Activated naive CD4-positive, alpha-beta T cell treated with anti-CD3 and anti-CD28 coated beads, Interleukin-2, amount 50 U/mL, for 16 hours (primary cell): ENCODE measurements around the gene DNTTIP2.
"Not testable (repeated sequence)": the region's sequence is repeated elsewhere in the genome, so short reads cannot be mapped to it uniquely, and the experiment has no call there.

Experiments used
- DNase-seq: peaks from one replicate; pipeline ENCODE4 v3.0.0-alpha.2; 2020

The DNTTIP2 gene

DNA sequence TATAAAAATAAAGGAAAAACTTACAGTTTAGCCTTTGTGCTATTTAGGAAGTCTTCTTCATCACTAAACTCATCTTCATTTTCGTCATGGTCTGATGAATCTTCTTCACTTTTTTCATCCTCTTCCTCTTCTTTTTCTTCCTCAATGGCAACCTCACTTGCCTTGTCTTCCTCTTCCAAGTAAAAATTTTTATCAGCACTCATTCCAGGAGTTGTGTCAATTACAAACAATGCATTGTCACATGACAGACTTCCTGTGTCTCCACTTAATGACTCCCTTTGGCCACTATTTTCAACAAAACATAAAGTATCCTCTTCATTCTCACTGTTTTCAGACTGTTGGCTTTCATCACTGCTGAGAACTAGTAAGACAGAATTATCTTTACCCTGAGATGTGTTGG, 2.8 kb downstream of the DNTTIP2 start:
- no peak for DNase-seq

DNA sequence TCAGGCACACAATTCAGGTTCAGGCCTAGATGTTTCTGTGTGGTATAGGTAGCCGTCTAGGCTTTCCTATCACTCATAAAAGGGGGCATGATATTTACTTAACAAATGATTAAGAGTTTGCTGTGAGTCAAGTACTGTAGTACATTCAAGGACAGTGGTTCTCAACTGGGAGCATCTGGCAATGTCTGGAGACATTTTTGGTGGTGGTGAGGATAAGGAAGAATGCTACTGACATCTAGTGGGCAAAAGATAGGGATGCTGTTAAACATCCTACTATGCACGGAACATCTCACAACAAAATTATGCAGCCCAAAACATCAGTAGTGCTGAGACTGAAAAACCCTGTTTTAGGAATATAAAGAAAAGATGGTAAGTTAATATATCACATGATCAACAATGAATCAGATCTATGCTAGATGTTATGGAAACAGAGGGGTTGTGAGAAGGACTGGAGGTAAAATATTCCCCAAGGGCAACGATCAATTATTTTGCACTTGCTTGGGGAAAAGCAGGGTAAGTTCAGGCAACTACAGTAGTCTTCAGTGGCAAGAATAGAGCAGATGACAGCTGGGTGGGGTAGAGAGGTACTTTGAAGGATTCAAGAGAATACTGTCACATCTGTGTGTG, 4.9 kb downstream of the DNTTIP2 start:
- no peak for DNase-seq

DNA sequence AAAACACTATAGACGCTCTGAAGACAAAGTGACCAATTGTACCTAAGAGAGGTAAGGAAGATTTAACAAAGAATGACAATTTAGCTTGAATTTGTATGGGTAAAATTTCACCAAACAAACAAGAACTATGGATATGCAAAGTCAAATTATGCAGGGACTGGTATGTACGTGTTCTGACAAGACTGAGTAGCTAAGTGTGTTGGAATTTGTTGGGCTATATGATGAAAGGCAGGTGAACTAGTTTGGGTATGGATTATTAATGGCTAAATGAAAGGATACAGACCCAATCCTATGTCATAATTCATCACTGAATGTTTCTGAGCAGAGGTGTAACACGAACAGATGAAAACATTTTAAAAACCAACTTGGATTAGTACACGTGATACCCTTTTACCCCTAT, 7.6 kb downstream of the DNTTIP2 start:
- no peak for DNase-seq

DNA sequence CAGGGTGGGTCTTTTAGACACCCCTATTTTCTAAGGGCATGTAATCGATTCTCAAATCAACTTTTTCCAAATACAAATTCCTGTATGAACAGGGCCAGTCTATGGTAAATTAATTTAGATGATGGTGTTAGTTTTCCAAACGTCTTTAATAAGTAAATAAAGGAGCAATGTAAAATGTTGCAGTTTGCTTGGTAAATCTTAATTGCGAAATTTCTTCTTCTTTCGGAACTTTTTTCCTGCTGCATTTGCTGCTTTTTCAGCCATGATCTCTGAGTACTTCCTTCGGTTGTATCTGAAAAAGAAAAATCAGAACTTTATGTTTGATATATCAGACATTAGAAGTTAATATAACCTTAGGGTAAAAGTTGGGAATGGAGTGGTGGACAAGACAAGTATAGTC, 9.4 kb downstream of the DNTTIP2 start:
- no peak for DNase-seq

DNA sequence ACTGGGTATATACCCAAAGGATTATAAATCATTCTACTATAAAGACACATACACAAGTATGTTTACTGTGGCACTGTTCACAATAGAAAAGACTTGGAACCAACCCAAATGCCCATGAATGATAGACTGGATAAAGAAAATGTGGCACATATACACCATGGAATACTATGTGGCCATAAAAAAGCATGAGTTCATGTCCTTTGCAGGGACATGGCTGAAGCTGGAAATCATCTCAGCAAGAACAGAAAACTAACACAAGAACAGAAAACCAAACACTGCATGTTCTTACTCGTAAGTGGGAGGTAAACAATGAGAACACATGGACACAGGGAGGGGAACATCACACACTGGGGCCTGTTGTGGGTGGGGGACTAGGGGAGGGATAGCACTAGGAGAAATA, 10.5 kb downstream of the DNTTIP2 start:
- not testable (repeated sequence) for DNase-seq

DNA sequence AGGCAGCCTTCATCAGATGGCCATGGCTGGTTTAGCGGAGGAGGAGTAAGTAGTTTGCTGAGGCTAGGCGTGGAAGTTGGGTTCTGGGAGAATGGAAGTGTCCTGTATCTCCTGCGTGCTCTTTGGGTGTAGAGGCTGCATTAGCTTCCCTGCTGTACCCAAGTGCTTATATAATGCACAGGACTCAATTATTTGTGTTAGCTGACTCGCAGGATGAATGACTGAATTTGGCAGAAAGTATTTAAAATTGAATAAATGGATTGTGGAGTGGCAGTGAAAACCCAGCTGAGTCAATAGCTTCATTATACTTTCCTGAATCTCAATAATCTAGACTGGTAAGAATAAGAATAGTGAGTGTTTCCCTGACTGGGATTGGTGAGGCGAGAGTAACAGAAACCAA, 13.8 kb downstream of the DNTTIP2 start:
- DNase-seq = no peak

DNA sequence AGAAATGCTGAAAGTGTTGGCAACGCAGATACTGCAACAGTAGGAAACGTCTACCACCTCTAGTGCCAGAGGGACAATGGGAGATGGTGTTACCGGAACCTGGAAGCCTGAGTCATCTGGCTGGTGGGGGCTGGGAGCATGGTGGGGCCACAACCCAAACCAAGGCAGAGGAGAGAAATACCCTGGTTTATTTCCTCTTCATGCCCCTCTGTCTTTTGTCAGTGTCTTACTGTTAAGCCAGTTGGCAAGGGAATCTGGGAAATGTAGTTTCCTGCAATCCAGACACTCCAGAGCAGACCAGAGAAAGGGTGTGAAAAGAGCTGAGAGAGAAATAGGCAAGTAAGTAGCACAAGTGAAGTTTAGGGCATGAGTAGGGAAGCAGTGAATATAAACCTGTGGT, 14.8 kb downstream of the DNTTIP2 start:
- no peak for DNase-seq

DNA sequence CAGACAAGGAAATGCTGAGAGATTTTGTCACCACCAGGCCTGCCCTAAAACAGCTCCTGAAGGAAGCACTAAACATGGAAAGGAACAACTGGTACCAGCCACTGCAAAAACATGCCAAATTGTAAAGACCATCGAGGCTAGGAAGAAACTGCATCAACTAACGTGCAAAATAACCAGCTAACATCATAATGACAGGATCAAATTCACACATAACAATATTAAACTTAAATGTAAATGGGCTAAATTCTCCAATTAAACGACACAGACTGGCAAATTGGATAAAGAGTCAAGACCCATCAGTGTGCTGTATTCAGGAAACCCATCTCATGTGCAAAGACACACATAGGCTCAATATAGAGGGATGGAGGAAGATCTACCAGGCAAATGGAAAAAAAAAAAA, 21.4 kb downstream of the DNTTIP2 start:
- DNase-seq = not testable (repeated sequence)

DNA sequence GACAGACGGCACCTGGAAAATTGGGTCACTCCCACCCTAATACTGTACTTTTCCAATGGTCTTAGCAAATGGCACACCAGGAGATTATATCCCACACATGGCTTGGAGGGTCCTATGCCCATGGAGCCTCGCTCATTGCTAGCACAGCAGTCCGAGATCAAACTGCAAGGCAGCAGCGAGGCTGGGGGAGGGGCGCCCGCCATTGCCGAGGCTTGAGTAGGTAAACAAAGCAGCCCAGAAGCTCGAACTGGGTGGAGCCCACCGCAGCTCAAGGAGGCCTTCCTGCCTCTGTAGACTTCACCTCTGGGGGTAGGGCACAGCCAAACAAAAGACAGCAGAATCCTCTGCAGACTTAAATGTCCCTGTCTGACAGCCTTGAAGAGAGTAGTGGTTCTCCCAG, 23.0 kb downstream of the DNTTIP2 start:
- not testable (repeated sequence) for DNase-seq

DNA sequence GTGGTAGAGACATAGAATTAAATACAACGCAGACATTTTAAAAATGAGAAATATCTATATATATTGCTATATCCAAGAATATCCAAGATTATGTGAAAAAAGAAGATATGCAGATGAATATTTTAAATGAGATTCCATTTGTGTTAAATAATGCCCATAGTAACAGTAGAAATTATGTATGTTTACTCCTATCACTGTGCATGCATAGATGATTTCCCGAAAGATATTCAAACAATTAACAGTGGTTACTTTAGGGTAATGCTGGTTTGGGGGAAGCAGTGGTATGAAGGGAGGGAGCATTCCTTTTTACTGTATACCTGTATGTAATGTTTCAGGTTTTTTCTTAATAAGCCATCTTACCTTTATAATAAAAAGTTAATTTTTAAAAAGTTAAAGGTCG, 25.1 kb downstream of the DNTTIP2 start:
- no peak for DNase-seq

DNA sequence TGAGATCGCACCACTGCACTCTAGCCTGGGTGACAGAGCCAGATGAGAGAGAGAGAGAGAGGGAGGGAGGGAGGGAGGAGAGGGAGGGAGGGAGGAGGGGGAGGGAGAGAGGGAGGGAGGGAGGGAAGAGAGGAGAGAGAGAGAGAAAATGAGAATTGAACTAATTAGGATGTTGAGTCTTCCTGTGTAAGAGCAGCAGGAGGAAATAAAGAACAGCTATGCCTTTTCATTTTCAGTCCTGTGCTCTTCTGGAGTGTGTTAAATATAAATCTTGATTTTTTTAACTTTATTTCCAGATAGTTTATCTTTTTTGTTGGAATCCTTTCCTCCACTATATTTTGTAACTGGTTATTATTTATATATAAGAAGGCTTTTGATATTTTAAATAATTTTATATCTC, 27.1 kb downstream of the DNTTIP2 start:
- no peak for DNase-seq

DNA sequence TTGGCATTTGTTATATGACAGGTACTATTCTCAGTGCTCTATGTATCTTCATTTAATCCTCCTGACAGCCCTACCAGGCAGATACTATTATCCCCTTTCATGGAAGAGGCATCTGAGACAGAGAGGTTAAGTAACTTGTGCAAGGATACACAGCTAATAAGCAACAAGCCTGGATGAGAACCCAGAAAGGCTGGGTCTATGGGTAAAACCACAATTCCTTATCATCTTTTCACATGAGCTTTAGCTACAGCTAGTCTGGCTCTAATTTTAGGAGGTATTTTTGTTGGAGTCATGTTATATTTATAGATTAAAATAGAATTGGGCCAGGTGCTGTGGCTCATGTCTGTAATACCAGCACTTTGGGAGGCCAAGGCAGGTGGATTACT, 27.7 kb downstream of the DNTTIP2 start:
- DNase-seq = no peak

DNA sequence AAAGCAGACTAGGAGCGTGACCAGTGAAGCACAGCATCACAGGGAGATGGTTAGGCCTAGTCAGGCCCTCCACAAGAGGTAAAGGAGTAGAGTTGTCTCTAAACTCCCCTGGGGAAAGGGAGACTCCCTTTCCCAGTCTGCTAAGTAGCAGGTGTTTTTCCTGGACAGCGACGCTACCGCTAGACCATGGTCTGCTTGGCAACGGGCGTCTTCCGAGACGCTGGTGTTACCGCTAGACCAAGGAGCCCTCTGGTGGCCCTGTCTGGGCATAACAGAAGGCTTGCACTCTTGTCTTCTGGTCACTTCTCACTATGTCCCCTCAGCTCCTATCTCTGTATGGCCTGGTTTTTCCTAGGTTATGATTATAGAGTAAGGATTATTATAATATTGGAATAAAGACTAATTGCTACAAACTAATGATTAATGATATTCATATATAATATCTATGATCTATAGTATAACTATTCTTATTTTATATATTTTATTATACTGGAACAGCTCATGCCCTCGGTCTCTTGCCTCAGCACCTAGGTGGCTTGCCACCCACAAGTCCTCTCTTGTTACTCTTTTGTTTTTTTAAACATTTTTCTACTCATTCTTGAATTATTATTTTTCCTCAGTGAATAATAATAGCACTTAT, 28.2 kb downstream of the DNTTIP2 start:
- peak; percentile 61 for DNase-seq

DNA sequence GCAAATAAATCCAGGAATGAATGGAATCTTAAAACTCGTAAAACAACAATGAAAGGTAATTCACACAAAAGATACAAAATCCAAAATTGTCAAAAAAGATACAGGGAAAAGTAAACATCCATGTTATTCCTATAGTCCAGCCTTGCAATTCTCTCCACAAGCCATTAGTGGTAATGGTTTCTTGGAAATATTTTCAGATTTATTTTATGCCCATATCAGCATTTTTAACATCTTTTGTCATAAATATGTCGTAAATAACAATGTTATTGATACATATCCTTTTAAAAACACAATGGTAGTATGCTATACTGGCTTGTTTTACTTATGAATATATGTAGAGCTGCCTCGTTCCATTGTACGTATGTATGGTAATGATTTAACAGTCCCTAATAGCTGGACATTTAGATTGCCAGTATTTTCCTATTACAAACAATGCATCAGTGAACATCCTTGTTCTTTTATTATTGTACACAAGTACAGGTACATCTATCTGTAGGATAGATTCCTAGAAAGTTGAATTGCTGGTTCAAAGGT, 30.6 kb downstream of the DNTTIP2 start:
- no peak for DNase-seq

DNA sequence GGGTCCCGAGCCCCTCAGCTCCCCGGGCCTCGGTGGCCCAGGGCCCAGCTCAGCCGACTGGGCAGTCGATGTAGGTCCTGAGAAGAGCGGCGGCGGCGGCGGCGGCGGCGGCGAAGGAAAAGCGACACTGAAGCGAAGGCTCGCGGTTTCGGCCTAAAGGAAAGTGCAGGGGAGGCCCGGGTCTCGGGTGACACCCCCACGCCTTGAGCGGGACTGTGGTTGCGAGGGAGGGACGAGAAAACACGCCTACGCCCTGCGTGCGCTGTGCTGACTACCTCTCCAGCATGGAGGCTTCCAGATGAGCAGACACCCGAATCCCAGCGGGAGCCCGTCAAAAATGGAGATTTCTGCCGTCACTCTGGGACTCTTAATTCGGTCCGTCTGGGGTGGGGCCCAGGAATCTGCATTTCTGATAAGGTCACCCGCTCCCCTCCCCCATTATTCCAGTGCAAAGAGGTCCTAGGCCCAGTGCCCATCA, 31.2 kb downstream of the DNTTIP2 start:
- peak; percentile 71 for DNase-seq

DNA sequence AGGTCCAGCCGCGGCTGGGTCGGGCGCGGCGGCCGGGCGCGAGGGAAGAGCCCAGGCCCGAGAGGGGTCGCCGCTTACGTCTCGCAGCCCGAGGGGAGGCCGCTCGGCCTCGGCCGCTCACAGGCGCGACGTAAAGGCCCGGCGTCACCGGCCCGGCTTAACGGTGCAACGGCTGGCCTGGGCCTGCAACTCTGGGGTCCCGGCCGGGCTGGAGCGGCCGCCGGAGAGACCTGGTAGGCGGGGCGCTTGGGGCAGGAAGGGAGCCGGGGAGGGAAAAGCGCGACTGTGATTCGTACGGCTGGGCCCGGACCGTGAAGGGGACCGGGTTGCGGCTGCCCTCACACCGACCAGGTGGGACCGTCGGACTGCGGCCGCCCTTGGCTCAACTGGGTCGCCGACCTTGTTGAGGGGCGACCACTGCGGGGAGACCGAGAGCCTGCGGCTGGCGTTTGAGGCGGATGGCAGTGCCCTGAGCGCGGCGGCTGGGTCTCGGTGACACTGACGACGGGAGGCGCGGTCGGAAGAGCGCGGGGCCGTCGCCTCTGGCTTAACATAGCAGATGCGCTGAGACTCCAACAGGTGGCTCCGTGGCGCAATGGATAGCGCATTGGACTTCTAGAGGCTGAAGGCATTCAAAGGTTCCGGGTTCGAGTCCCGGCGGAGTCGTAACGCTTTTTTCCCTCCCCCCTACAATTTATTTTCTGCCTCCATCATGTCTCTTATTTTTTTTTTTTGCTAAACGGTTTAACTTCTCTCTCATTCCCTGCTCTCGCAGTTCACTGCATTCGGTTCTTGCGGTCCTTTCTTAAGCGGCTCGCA, 31.8 kb downstream of the DNTTIP2 start:
- DNase-seq = peak; percentile 85

DNA sequence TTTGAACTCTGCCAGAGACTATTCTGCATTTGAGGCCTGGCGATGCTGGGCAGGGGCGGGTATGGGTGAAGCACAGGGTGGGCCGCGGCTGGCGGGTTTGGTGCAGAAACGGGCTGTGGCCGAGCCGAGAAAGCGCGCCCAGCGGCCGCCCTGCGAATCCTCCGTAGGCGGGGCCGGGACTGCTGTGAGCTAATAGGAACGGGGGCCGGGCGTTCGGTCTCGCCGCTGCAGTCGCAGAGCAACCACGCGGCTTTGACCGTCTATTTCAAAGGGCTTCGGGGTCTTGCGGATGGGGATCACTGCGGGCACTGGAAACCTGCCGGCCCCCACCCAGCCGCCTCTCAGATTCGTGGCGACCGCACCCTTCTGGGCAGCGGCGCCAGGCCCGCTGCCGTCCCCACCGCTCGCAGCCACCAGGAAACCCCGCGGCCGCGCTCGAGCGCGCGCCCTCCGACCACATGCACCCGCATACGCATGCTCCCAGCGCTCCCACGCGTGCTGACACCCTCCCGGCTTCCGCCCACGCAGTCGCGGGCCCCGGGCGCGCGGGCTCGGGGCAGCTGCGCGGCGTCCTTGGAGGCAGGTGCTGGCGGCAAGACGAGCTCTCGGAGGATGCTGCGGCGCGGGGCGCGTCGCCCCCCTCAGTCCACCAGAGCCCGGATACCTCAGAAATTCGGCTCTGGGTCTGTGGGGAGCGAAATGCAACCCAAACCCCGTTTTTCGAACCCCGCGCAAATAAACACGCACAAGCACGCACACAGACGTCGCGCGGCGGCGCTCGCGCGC, 32.6 kb downstream of the DNTTIP2 start:
- peak; percentile 86 for DNase-seq

DNA sequence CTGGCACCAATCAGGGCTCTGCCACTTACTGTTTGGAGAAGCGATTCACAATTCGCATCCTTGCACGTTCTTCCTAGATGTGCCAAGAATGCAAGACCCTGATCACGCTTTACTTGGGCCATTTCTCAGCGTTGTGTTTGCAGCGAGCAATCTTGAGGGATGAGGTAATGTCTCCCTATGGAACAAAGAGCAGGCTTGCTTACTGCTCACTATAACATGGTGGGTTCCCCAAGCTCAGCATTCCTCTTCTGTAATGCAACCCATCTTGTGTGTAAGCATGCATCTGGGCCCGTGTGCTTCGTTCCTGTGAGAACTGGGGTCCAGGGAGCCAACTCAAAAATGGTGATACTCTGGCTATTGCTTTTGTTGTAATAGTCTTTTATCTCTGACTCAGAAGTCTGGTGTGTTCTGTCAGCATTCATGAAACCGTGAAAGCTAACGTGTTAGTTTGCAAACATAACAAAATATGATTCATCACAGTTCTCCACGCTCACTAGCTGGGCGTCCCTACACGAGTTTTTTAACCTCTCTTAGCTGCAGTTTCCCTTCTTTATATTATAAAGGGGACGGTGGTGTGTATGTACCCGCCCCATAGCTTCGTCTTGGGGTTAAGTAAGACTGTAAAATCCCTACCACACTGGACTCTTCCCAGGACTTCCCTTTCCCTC, 33.3 kb downstream of the DNTTIP2 start:
- DNase-seq = peak; percentile 55

DNA sequence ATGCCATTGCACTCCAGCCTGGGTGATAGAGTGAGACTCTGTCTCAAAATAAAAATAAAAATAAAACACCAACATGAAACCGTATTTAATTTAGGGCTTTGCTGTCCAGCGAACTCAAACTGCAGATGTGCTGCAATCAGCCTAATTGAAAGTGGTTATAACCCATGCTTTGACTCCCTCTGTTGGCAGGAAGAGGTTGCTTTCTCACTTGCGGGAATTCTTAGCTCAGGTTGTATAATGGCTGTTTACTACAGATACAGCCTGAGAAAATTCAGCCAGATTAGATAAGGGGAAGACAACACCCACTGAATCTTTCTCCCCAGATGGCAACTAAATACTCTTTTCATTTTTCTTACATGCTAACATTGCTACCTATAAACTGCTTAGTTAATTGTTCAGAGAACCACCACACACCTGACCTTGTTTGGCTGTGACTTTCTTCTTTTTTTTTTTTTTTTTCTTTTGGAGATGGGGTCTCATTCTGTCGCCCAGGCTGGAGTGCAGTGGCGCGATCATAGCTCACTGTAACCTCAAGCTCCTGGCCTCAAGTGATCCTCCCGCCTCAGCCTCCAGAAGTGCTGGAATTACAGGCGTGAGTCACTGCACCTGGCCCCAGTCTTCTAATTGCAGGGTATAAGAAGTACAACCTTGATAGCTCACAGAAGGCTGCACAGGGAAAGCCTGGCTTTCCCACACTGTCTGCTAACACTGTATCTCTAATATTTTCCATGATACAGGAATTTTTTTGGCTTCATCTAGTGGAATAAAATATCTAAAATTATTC, 34.6 kb downstream of the DNTTIP2 start:
- peak; percentile 15 for DNase-seq

DNA sequence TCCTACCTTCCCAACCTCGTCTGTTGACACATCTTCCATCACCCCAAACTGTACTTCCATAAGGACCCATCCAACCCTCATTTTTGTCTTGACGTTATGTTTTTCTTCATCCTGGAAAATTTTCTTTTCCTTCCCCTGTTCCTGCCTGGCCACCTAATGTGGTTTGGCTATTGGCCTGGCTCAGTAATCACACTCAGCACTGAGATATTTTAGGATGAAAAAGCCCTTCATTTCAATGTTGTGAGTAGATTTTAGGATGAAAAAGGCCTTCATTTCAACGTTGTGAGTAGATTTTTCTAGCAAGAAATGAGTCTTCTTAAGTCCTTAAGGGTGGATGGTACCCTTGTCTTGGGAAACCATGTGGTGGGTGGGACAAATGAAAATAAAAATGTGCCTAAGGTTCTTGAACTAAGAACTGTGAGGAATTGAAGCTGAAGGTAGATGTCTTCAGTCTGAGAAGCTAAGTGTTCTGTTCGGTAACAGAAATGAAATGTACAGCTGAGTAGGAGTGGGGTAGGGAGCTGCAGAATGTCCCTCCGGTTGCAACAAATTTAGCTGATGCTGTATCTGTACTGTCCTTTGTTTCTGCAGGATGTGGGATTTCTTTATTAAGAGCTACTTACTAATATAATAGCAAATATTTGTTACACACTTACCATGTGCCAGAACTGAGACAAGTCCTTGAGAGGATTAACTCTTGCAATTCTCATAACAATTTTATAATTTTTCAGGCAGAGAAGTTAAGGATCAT, 36.1 kb downstream of the DNTTIP2 start:
- no peak for DNase-seq

DNA sequence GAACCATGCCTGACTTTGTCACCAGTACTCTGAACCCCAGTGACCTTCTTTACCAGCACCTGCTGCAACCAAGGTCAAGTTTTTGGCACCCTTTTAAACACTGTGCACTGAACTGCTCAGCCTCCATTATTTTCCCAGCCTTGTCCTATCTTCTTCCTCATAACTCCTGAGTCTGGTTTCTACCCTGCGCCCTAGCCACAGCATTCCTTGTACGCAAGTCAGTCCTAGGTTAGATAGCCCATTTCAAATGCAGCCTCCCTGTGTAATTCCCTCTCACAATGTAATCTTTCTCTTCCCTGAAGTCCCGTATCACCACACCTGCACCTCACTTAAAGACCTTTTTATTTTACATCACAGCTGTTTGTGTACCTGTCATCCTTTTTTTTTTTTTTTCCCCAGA, 37.2 kb downstream of the DNTTIP2 start:
- no peak for DNase-seq
